Measurements from ENCODE around the gene ARID1A.

- TF ChIP-seq EZH2 (IDR thresholded peaks at IDR 0.05; ENCODE audit: borderline replicate concordance, low read depth, low read length, severe bottlenecking) (no peak), CTCF (IDR thresholded peaks at IDR 0.05; ENCODE audit: extremely low read depth in 1 of 2, insufficient read depth in 1 of 2, low read depth in 1 of 2, low read length in 2 of 2) (no peak), POLR2A (IDR thresholded peaks at IDR 0.05; ENCODE audit: low read depth, low read length) (no peak), POLR2AphosphoS5 (IDR thresholded peaks at IDR 0.05; ENCODE audit: insufficient read depth, low read depth, low read length) (no peak)
Measured at GRCh38 chr1:26745191-26745590, 49.4 kb downstream of the ARID1A start.
